GM18951 (cell line): ENCODE results near the gene BNIP3.
"Not testable (repeated sequence)": the region's sequence is repeated elsewhere in the genome, so short reads cannot be mapped to it uniquely, and the experiment has no call there.

Experiments
- POLR2A ChIP-seq: IDR thresholded peaks from 4 replicates; pipeline ENCODE4 v1.6.1; 2011; ENCODE audit warnings: mild to moderate bottlenecking; ENCODE audit not compliant: insufficient read length, insufficient read depth; ENCODE audit errors: extremely low read depth
- in situ Hi-C: fragments of 300-500 bp; cut with MboI; formaldehyde crosslinking; loops from one replicate; pipeline ENCODE4 v1.12.0; 2022; ENCODE audit warnings: low sequenced_read_pairs, mixed read lengths, inconsistent platforms; ENCODE audit not compliant: unreplicated experiment

Gene BNIP3

DNA sequence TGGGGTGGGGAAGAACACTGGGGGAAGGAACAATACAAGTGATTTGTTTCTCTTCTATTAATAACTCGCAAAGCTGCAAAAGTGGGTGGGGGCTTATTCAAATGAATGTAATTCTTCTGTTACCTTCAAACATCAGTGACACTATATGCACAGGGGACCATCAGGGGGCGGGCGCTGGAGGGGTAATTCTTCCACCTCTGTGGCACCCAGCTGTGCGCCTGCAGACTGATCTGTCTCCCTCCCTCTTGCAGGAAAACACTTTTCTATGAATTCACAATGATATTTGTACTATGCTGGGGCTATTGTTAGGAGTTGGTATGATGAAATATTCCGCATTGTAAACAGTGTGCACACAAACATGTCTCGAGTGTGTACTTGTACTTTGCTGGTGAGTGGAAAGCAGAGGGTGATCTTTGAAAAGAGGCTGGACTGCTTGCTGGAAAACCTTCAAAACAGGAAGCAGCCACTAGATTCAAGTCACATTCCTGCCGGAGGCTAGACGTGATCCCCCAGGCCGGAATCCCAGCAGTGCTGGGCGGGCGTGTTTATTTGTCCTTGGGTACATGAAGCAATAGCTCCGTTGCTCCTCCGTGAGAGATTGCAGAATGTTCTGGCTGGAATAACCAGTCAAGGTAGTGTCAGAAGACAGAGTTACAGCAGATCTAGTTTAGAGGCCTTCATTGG is 15.8 kb upstream of the BNIP3 start:
- no peak for TF ChIP-seq POLR2A
- in situ Hi-C loops, result no loop called here

DNA sequence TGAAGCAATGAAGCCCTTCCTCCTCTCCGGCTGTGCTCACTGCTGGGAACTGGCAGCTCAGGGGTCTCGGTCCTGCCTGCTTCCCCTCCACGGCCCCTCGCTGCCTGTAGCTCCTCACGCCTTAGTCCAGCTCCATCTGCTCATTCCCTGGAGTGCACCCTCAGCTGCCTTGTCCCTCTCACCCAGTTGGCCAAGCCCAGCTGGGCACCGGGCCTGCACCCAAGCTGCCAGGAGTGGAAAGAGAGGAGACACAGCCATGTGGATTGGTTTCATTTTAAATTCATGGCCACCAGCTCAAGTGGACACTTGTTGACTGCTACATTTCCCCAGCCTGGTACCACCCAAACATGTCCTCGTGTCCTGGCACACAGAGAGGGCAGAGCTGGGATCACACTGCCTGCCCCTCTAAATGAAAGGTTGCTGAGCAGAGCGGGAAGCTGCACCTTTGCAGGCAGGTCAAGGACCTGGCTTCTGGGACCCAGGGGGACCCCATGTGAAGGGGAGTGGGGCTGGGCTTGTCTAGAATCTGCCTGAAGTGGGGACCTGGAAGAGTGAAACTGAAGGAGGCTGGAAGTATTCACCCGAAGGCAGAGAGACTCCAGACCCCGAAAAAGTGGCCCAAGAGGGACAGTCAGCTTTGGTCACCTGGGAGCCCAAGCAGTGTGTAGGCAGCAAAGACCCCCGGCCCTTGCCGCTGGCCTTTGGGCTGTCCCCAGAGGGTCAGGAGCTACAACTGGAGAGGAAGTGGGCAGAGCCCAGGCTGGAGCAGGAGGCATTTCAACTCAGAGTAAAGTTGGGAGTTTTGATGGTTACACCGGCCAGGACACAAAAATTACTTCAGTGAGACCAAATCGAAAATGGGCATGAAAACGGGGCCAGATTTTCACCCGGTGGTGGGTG is 15.0 kb upstream of the BNIP3 start:
- in situ Hi-C loops, result no loop called here
- TF ChIP-seq POLR2A, result no peak

DNA sequence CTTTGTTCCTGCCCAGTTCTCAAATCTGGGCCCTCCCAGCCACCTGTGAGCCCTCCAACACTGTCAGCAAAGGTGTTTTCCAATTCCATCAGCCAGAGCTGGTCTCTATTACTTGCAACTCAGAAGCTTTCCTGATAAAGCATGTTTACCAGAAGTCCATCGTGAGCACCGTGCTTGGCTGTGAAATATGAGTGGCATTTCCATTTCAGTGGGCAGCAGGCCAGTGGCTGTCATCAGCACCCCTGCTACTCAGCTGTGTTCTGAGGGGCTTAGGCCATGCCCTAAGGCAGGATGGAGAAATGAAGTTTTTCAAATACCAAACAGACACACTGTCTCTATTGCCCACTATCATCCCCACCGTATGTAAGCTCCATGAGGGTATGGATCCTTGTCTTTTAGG is 12.7 kb upstream of the BNIP3 start:
- no peak for TF ChIP-seq POLR2A
- in situ Hi-C loops, result no loop called here

GRCh38 chr10:131993275-131993674 is 11.6 kb upstream of the BNIP3 start:
- TF ChIP-seq POLR2A, result no peak

GRCh38 chr10:131991726-131992125 is 10.0 kb upstream of the BNIP3 start:
- in situ Hi-C loops, result no loop called here
- TF ChIP-seq POLR2A, result no peak

More at GRCh38 chr10:131993275-131993674, 11.6 kb upstream of the BNIP3 start:
- in situ Hi-C loops, result no loop called here

DNA sequence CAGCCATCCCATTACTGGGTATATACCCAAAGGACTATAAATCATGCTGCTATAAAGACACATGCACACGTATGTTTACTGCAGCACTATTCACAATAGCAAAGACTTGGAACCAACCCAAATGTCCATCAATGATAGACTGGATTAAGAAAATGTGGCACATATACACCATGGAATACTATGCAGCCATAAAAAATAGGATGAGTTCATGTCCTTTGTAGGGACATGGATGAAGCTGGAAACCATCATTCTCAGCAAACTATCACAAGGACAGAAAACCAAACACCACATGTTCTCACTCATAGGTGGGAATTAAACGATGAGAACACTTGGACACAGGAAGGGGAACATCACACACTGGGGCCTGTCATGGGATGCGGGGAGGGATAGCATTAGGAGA is 6.1 kb upstream of the BNIP3 start:
- in situ Hi-C loops, result not testable (repeated sequence)

GRCh38 chr10:131987301-131987700 is 5.6 kb upstream of the BNIP3 start:
- in situ Hi-C loops, result not testable (repeated sequence)

DNA sequence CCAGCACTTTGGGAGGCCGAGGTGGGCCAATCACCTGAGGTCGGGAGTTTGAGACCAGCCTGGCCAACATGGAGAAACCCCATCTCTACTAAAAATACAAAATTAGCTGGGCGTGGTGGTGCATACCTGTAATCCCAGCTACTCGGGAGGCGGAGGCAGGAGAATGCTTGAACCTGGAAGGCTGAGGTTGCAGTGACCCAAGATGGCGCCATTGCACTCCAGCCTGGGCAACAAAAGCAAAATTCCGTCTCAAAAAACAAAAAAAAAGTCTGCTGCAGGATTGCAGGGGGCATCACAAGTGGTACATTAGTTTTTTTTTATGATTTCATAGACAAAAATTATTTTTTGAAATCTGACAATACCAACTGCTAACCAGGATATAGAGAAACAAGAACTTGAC is 5.1 kb upstream of the BNIP3 start:
- in situ Hi-C loops, result not testable (repeated sequence)

DNA sequence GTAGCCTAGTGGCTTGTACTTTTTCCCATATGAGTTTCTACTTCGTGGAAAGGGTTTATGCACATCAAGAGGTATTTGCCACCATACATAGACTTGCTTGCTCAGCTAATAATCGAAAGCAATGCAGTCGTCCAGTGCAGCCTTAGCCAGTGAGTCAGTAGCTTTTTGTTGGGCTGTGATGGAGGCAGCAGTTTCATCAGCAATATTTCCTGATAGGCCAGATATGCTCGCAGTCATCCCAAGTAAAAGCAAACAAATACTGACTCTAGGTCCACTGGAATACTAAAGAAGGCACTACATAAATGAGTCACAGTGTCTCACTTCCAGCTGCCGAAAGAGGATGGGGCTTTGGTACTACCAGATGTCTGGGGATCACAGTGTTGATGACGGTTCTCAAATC is 2.1 kb upstream of the BNIP3 start:
- in situ Hi-C loops, result no loop called here
- no peak for TF ChIP-seq POLR2A

DNA sequence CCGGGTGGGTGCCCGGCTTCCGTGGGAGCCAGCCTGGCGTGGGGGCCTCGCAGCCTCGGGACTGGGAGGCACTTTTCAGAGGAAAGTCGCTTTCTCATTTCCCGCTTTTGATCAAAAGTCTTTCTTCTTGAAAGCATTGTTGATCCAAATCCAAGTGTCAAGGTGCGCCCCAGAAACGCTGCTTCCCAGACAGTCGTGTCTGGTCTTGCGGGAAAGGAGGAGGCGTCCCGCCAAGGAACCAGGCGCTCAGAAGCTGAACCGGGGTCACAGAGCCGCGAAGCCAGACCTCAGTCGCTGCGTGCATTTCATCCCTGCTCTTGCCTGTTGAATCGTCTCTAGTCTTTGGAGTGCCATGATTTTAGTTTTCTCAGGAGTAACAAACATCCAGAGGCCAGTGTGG is 1.1 kb upstream of the BNIP3 start:
- TF ChIP-seq POLR2A, result no peak
- in situ Hi-C loops, result no loop called here

- TF ChIP-seq POLR2A, result peak; percentile 61
- in situ Hi-C loops, result no loop called here
Measured at GRCh38 chr10:131982185-131982756, 548 bp upstream of the BNIP3 start.

DNA sequence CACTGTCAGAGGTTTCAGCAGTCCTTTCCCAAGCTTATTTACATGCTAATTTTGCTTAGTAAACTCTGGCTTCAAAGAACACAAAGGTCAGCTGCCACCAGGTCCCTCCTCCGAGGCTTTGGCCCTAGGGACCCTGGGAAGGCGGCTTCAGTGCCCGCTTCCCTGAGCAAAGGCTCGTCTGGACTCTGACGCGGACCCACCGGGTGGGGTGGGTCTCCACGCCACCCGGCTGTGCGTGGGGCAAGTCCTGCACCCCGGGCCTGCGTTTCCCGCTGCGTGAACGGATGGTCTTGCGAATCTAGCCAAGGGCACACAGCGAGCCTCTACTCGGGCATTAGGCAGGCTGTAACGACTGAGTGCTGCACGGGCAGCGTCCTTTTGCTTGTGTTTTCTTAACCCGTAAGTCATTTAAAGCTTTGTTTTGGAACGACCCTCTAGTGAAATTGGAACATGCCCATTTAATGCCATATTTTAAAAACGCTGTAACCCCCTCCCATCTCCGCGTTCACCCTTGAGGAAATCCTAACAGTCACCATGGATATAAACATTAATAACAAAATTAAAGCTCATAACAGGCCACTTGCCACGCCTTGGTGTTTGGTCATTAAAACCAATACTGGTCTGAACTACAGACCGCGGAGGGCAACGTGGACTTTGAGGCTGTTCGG is 828 bp downstream of the BNIP3 start:
- TF ChIP-seq POLR2A, result no peak
- in situ Hi-C loops, result no loop called here

GRCh38 chr10:131980321-131980720 is 1.4 kb downstream of the BNIP3 start:
- in situ Hi-C loops, result no loop called here
- no peak for TF ChIP-seq POLR2A
